WTC11 (cell line): ENCODE data around the gene CADM1. TPM values are rescaled to one million over a fixed set of nuclear protein-coding genes. Genes with fewer than 3 reads are reported as not detected.

Experiments used
- ATAC-seq: fragments of 200-7000 bp; cut with Tn5 transposase; 2 replicates; pipeline ENCODE4 v1.10.0; 2021; ENCODE audit warnings: mild to moderate bottlenecking, moderate library complexity
- CTCF ChIA-PET: fragments of 300-600 bp; sonication (Branson Sonifier 250); formaldehyde crosslinking; loops from one replicate; lab custom pipeline; 2021; ENCODE audit warnings: antibody characterized with exemption; lab: Charles Lee
- POLR2A ChIA-PET: fragments of 350-600 bp; sonication (Branson Sonifier 250); formaldehyde crosslinking; loops from one replicate; lab custom pipeline; 2021; ENCODE audit warnings: antibody characterized with exemption; lab: Charles Lee
- DNase-seq: peaks from one replicate; pipeline ENCODE4 v3.0.0; 2021; ENCODE audit warnings: low spot score
- H3K27ac Mint-ChIP-seq: 2 replicates; pipeline ENCODE4 v1.8.0; 2021; ENCODE audit warnings: mixed read lengths
- H3K27me3 Mint-ChIP-seq: 2 replicates; pipeline ENCODE4 v1.8.0; 2021; ENCODE audit warnings: low read depth, mild to moderate bottlenecking, moderate library complexity, mixed read lengths
- H3K36me3 Mint-ChIP-seq: 2 replicates; pipeline ENCODE4 v1.8.0; 2021; ENCODE audit warnings: mixed read lengths
- H3K4me1 Mint-ChIP-seq: 2 replicates; pipeline ENCODE4 v1.8.0; 2022; ENCODE audit warnings: mixed read lengths
- H3K4me3 Mint-ChIP-seq: 2 replicates; pipeline ENCODE4 v1.8.0; 2021; ENCODE audit warnings: mild to moderate bottlenecking, moderate library complexity, mixed read lengths
- H3K9me3 Mint-ChIP-seq: 2 replicates; pipeline ENCODE4 v1.8.0; 2021; ENCODE audit warnings: mixed read lengths
- ARID4B ChIP-seq: sonication (generic); formaldehyde crosslinking; IDR thresholded peaks from 2 replicates; pipeline ENCODE4 v1.8.0; 2023; ENCODE audit warnings: missing genetic modification reagents, mild to moderate bottlenecking, borderline replicate concordance
- ATF2 ChIP-seq: sonication (generic); formaldehyde crosslinking; IDR thresholded peaks from 2 replicates; pipeline ENCODE4 v1.8.1; 2022; ENCODE audit warnings: low read depth, missing genetic modification reagents, borderline replicate concordance
- CTCF ChIP-seq: fragments of 200-600 bp; IDR thresholded peaks from 2 replicates; pipeline ENCODE4 v1.8.0; 2022; ENCODE audit warnings: antibody characterized with exemption
- E2F4 ChIP-seq: sonication (generic); formaldehyde crosslinking; IDR thresholded peaks from 2 replicates; pipeline ENCODE4 v1.8.1; 2022; ENCODE audit warnings: low read depth, mild to moderate bottlenecking, moderate library complexity, missing genetic modification reagents, borderline replicate concordance
- ELF4 ChIP-seq: sonication (generic); formaldehyde crosslinking; IDR thresholded peaks from 2 replicates; pipeline ENCODE4 v1.8.1; 2022; ENCODE audit warnings: low read depth, mild to moderate bottlenecking, moderate library complexity, missing genetic modification reagents
- FOXP4 ChIP-seq: sonication (generic); formaldehyde crosslinking; IDR thresholded peaks from 2 replicates; pipeline ENCODE4 v1.8.0; 2022; ENCODE audit warnings: mild to moderate bottlenecking, missing genetic modification reagents
- KAT7 ChIP-seq: sonication (generic); formaldehyde crosslinking; IDR thresholded peaks from 2 replicates; pipeline ENCODE4 v1.8.1; 2023; ENCODE audit warnings: missing genetic modification reagents, mild to moderate bottlenecking, borderline replicate concordance
- SP1 ChIP-seq: sonication (generic); formaldehyde crosslinking; conservative IDR thresholded peaks from 2 replicates; pipeline ENCODE4 v1.8.1; 2022; ENCODE audit warnings: missing genetic modification reagents
- TEAD4 ChIP-seq: sonication (generic); formaldehyde crosslinking; IDR thresholded peaks from 2 replicates; pipeline ENCODE4 v1.8.0; 2022; ENCODE audit warnings: mild to moderate bottlenecking, missing genetic modification reagents
- ZBTB21 ChIP-seq: sonication (generic); formaldehyde crosslinking; IDR thresholded peaks from 2 replicates; pipeline ENCODE4 v1.8.1; 2023; ENCODE audit warnings: mild to moderate bottlenecking, missing genetic modification reagents, borderline replicate concordance
- ZNF416 ChIP-seq: fragments of 250-450 bp; sonication (Bioruptor Pico); IDR thresholded peaks from 2 replicates; pipeline ENCODE4 v1.9.0; 2021; ENCODE audit warnings: mild to moderate bottlenecking, inconsistent platforms
- ZNF423 ChIP-seq: fragments of 250-450 bp; sonication (Bioruptor Pico); IDR thresholded peaks from 2 replicates; pipeline ENCODE4 v2.1.2; 2022; ENCODE audit warnings: mild to moderate bottlenecking, moderate library complexity
- ZNF512 ChIP-seq: sonication (generic); formaldehyde crosslinking; IDR thresholded peaks from 2 replicates; pipeline ENCODE4 v1.8.1; 2022; ENCODE audit warnings: missing genetic modification reagents, borderline replicate concordance
- total RNA-seq: library from RNA; stranded (reverse); gene quantifications from 3 replicates; pipeline ENCODE4 v1.2.3, GENCODE V29; 2021
- TF ChIP-seq, protein P1 (sequence below): sonication (generic); formaldehyde crosslinking; conservative IDR thresholded peaks from 2 replicates; pipeline ENCODE4 v1.8.1; 2023; ENCODE audit warnings: mild to moderate bottlenecking, low read depth, missing genetic modification reagents, moderate library complexity
- TF ChIP-seq, protein P2 (sequence below): fragments of 250-450 bp; sonication (Bioruptor Pico); IDR thresholded peaks from 2 replicates; pipeline ENCODE4 v1.8.0; 2021; ENCODE audit warnings: mild to moderate bottlenecking
- TF ChIP-seq, protein P3 (sequence below): fragments of 250-450 bp; sonication (Bioruptor Pico); IDR thresholded peaks from 2 replicates; pipeline ENCODE4 v1.9.0; 2021; ENCODE audit warnings: mild to moderate bottlenecking
- TF ChIP-seq, protein P4 (sequence below): sonication (generic); formaldehyde crosslinking; IDR thresholded peaks from 2 replicates; pipeline ENCODE4 v1.8.1; 2023; ENCODE audit warnings: mild to moderate bottlenecking, missing genetic modification reagents, moderate library complexity

Gene CADM1
- total RNA-seq, 1 experiment from 2014 or later: 26.8 TPM

- no peak for TF ChIP-seq FOXP4 (CRISPR knock-in tag)
- TF ChIP-seq, all 79 proteins: peak for 0
These were observed 120.0 kb downstream of the CADM1 start (continued) for GRCh38 chr11:115384236-115384635.

GRCh38 chr11:115383431-115383830, 120.8 kb downstream of the CADM1 start:
- Mint-ChIP-seq H3K27ac (no peak overlapping the region), H3K4me3 (no peak overlapping the region), H3K27me3 (peaks cover 87% of the 10 kb centered on the region), H3K9me3 (no peaks in the 10 kb centered on the region), H3K36me3 (no peaks in the 10 kb centered on the region), H3K4me1 (peaks cover 11% of the 10 kb centered on the region)
- no peak for TF ChIP-seq SP1 (CRISPR knock-in tag)
- TF ChIP-seq ZNF512: no peak
- no peak for TF ChIP-seq ZNF423 (CRISPR knock-in tag)
- TF ChIP-seq CTCF: no peak
- TF ChIP-seq, protein P1, sequence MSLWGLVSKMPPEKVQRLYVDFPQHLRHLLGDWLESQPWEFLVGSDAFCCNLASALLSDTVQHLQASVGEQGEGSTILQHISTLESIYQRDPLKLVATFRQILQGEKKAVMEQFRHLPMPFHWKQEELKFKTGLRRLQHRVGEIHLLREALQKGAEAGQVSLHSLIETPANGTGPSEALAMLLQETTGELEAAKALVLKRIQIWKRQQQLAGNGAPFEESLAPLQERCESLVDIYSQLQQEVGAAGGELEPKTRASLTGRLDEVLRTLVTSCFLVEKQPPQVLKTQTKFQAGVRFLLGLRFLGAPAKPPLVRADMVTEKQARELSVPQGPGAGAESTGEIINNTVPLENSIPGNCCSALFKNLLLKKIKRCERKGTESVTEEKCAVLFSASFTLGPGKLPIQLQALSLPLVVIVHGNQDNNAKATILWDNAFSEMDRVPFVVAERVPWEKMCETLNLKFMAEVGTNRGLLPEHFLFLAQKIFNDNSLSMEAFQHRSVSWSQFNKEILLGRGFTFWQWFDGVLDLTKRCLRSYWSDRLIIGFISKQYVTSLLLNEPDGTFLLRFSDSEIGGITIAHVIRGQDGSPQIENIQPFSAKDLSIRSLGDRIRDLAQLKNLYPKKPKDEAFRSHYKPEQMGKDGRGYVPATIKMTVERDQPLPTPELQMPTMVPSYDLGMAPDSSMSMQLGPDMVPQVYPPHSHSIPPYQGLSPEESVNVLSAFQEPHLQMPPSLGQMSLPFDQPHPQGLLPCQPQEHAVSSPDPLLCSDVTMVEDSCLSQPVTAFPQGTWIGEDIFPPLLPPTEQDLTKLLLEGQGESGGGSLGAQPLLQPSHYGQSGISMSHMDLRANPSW (CRISPR knock-in tag): no peak
- no peak for TF ChIP-seq TEAD4 (CRISPR knock-in tag)
- TF ChIP-seq, protein P2, sequence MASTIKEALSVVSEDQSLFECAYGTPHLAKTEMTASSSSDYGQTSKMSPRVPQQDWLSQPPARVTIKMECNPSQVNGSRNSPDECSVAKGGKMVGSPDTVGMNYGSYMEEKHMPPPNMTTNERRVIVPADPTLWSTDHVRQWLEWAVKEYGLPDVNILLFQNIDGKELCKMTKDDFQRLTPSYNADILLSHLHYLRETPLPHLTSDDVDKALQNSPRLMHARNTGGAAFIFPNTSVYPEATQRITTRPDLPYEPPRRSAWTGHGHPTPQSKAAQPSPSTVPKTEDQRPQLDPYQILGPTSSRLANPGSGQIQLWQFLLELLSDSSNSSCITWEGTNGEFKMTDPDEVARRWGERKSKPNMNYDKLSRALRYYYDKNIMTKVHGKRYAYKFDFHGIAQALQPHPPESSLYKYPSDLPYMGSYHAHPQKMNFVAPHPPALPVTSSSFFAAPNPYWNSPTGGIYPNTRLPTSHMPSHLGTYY (CRISPR knock-in tag): no peak
- no peak for TF ChIP-seq E2F4 (CRISPR knock-in tag)
- TF ChIP-seq ZNF416: no peak
- TF ChIP-seq ELF4 (CRISPR knock-in tag): no peak
- TF ChIP-seq KAT7 (CRISPR knock-in tag): no peak
- no peak for TF ChIP-seq ARID4B (CRISPR knock-in tag)
- TF ChIP-seq, protein P3, sequence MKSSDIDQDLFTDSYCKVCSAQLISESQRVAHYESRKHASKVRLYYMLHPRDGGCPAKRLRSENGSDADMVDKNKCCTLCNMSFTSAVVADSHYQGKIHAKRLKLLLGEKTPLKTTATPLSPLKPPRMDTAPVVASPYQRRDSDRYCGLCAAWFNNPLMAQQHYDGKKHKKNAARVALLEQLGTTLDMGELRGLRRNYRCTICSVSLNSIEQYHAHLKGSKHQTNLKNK (CRISPR knock-in tag): no peak
- no peak for TF ChIP-seq ATF2
- TF ChIP-seq, protein P4, sequence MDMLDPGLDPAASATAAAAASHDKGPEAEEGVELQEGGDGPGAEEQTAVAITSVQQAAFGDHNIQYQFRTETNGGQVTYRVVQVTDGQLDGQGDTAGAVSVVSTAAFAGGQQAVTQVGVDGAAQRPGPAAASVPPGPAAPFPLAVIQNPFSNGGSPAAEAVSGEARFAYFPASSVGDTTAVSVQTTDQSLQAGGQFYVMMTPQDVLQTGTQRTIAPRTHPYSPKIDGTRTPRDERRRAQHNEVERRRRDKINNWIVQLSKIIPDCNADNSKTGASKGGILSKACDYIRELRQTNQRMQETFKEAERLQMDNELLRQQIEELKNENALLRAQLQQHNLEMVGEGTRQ (CRISPR knock-in tag): no peak
- no peak for TF ChIP-seq ZBTB21 (CRISPR knock-in tag)
- ChIA-PET POLR2A (no interaction called here), CTCF (no interaction called here)
- ATAC-seq (no peak), DNase-seq (no peak)
